SU-DHL-6 (cell line): ENCODE data around the gene TULP4.

Experiments used
- H2AFZ ChIP-seq: fragments of 200-600 bp; sonication (generic); 2 replicates; pipeline ENCODE4 v1.6.1; 2014; ENCODE audit warnings: low read depth, mild to moderate bottlenecking, moderate library complexity, mixed read lengths, antibody characterized with exemption, low read length; ENCODE audit not compliant: severe bottlenecking
- H3F3A ChIP-seq: fragments of 200-600 bp; shearing (Covaris generic); 2 replicates; pipeline ENCODE4 v1.6.0; 2016; ENCODE audit warnings: antibody characterized with exemption, mild to moderate bottlenecking; ENCODE audit not compliant: insufficient read depth
- H3K27ac ChIP-seq: fragments of 200-600 bp; sonication (generic); 2 replicates; pipeline ENCODE4 v1.5.1; 2016; ENCODE audit warnings: low read depth, mild to moderate bottlenecking, low read length, moderate library complexity, mixed read lengths
- H3K27me3 ChIP-seq: fragments of 200-600 bp; sonication (generic), shearing (Covaris generic); 2 replicates; pipeline ENCODE4 v1.6.0; 2014; ENCODE audit warnings: mild to moderate bottlenecking, low read length
- H3K36me3 ChIP-seq: fragments of 200-600 bp; sonication (generic); 2 replicates; pipeline ENCODE4 v1.6.1; 2014; ENCODE audit warnings: mild to moderate bottlenecking, low read length, mixed read lengths
- H3K4me2 ChIP-seq: fragments of 300-600, 200-600 bp; shearing (Covaris generic), sonication (generic); 2 replicates; pipeline ENCODE4 v1.6.0; 2014; ENCODE audit warnings: low read length, low read depth, mild to moderate bottlenecking; ENCODE audit not compliant: poor library complexity, severe bottlenecking
- H3K4me3 ChIP-seq: fragments of 200-600 bp; sonication (generic); 2 replicates; pipeline ENCODE4 v1.5.1; 2014; ENCODE audit warnings: antibody characterized with exemption, low read length, mild to moderate bottlenecking, mixed read lengths; ENCODE audit not compliant: insufficient read depth, poor library complexity, severe bottlenecking
- H3K79me2 ChIP-seq: fragments of 200-600 bp; sonication (generic); 2 replicates; pipeline ENCODE4 v1.6.1; 2014; ENCODE audit warnings: mild to moderate bottlenecking, low read length, moderate library complexity; ENCODE audit not compliant: insufficient read depth
- H3K9ac ChIP-seq: fragments of 200-600 bp; sonication (generic); 2 replicates; pipeline ENCODE4 v1.7.0; 2014; ENCODE audit warnings: mild to moderate bottlenecking, low read length
- H3K9me2 ChIP-seq: fragments of 200-600 bp; sonication (generic); replicated peaks from 2 replicates; pipeline ENCODE4 v1.6.1; 2014; ENCODE audit warnings: low read length; ENCODE audit not compliant: insufficient read depth
- H3K9me3 ChIP-seq: fragments of 200-600 bp; sonication (generic); 2 replicates; pipeline ENCODE4 v1.6.1; 2014; ENCODE audit warnings: low read length, mixed read lengths; ENCODE audit not compliant: insufficient read depth
- H4K20me1 ChIP-seq: fragments of 200-600 bp; sonication (generic); 2 replicates; pipeline ENCODE4 v1.6.1; 2014; ENCODE audit warnings: low read depth, mild to moderate bottlenecking, antibody characterized with exemption, low read length, moderate library complexity, mixed read lengths
- CTCF ChIP-seq: fragments of 200-600 bp; sonication (generic); IDR thresholded peaks from one replicate; pipeline ENCODE4 v1.5.1; 2017; ENCODE audit warnings: antibody characterized with exemption, mild to moderate bottlenecking, low read length, moderate library complexity; ENCODE audit not compliant: insufficient read depth, poor library complexity, severe bottlenecking
- EZH2phosphoT487 ChIP-seq: fragments of 200-600 bp; sonication (generic), shearing (Covaris generic); conservative IDR thresholded peaks from 2 replicates; pipeline ENCODE4 v1.6.1; 2018; ENCODE audit warnings: mild to moderate bottlenecking, antibody characterized with exemption, low read length, moderate library complexity, mixed read lengths

TULP4 gene

GRCh38 chr6:158411998-158412397, 99.7 kb downstream of the TULP4 start:
- no peaks in the 10 kb centered on the region for H3K27me3 ChIP-seq
- no peaks in the 10 kb centered on the region for H4K20me1 ChIP-seq
- no peaks in the 10 kb centered on the region for H3K36me3 ChIP-seq
- no peak overlapping the region for H3K4me3 ChIP-seq
- no peak for TF ChIP-seq EZH2phosphoT487
- no peak for TF ChIP-seq CTCF
- H3K9me2 ChIP-seq, result no peaks in the 10 kb centered on the region
- H2AFZ ChIP-seq, result no peak overlapping the region
- H3K79me2 ChIP-seq, result peaks cover 16% of the 10 kb centered on the region; the same call in 1 of the 2 replicates
- H3K4me2 ChIP-seq, result no peak overlapping the region
- no peak overlapping the region for H3K27ac ChIP-seq
- H3K9ac ChIP-seq, result no peak overlapping the region
- H3F3A ChIP-seq, result no peaks in the 10 kb centered on the region
- no peaks in the 10 kb centered on the region for H3K9me3 ChIP-seq

- Histone ChIP-seq H3K9me3 (no peaks in the 10 kb centered on the region), H3K4me3 (no peak overlapping the region), H3F3A (no peaks in the 10 kb centered on the region), H4K20me1 (no peaks in the 10 kb centered on the region), H3K9me2 (no peaks in the 10 kb centered on the region), H3K4me2 (no peak overlapping the region), H3K9ac (no peak overlapping the region), H2AFZ (no peak overlapping the region), H3K27me3 (no peaks in the 10 kb centered on the region), H3K79me2 (peaks cover 16% of the 10 kb centered on the region; the same call in 1 of the 2 replicates), H3K36me3 (no peaks in the 10 kb centered on the region), H3K27ac (no peak overlapping the region)
- no peak for TF ChIP-seq CTCF
- TF ChIP-seq EZH2phosphoT487, result no peak
Measured at GRCh38 chr6:158413028-158413427, 100.8 kb downstream of the TULP4 start.

GRCh38 chr6:158413814-158414565, 101.7 kb downstream of the TULP4 start:
- Histone ChIP-seq H3K27ac (no peak overlapping the region), H2AFZ (no peak overlapping the region), H3K36me3 (peaks cover 3% of the 10 kb centered on the region; the same call in 1 of the 2 replicates), H3K79me2 (peaks cover 16% of the 10 kb centered on the region; the same call in 1 of the 2 replicates), H3K9ac (no peak overlapping the region), H3K4me3 (no peak overlapping the region), H3K27me3 (no peaks in the 10 kb centered on the region), H3K9me3 (no peaks in the 10 kb centered on the region), H4K20me1 (no peaks in the 10 kb centered on the region), H3K4me2 (no peak overlapping the region), H3F3A (no peaks in the 10 kb centered on the region), H3K9me2 (no peaks in the 10 kb centered on the region)
- TF ChIP-seq EZH2phosphoT487, result no peak
- TF ChIP-seq CTCF, result no peak
